Mesendoderm (in vitro differentiated cells): ENCODE data around the gene TMEM218.
"Not testable (repeated sequence)": the region's sequence is repeated elsewhere in the genome, so short reads cannot be mapped to it uniquely, and the experiment has no call there.

Experiments used
- DNase-seq: peaks from one replicate; pipeline ENCODE4 v3.0.0; 2013
- H2AK5ac ChIP-seq: 2 replicates; pipeline ENCODE4 v1.6.1; 2013; ENCODE audit warnings: low read length, inconsistent platforms
- H2BK120ac ChIP-seq: 2 replicates; pipeline ENCODE4 v1.6.1; 2013; ENCODE audit warnings: low read depth, mild to moderate bottlenecking, low read length, moderate library complexity, mixed read lengths
- H2BK15ac ChIP-seq: replicated peaks from 2 replicates; pipeline ENCODE4 v1.6.1; 2013; ENCODE audit warnings: low read depth, mild to moderate bottlenecking, moderate library complexity
- H2BK5ac ChIP-seq: 2 replicates; pipeline ENCODE4 v1.6.1; 2013; ENCODE audit warnings: low read length, inconsistent platforms
- H3K18ac ChIP-seq: 2 replicates; pipeline ENCODE4 v1.6.1; 2013; ENCODE audit warnings: mild to moderate bottlenecking, low read length, mixed read lengths
- H3K23ac ChIP-seq: one replicate; pipeline ENCODE4 v1.6.1; 2013; ENCODE audit warnings: low read length
- H3K27ac ChIP-seq: 2 replicates; pipeline ENCODE4 v1.5.1; 2013; ENCODE audit warnings: low read depth, mild to moderate bottlenecking, inconsistent platforms, low read length, moderate library complexity
- H3K27me3 ChIP-seq: 2 replicates; pipeline ENCODE4 v1.6.1; 2013; ENCODE audit warnings: low read length, control low read depth, mild to moderate bottlenecking, inconsistent platforms; ENCODE audit not compliant: insufficient read depth, poor library complexity
- H3K36me3 ChIP-seq: 2 replicates; pipeline ENCODE4 v1.6.1; 2013; ENCODE audit warnings: low read length, inconsistent platforms; ENCODE audit not compliant: control insufficient read depth, insufficient read depth
- H3K4ac ChIP-seq: one replicate; pipeline ENCODE4 v1.6.1; 2013; ENCODE audit warnings: low read depth, mild to moderate bottlenecking, low read length, moderate library complexity
- H3K4me1 ChIP-seq: 2 replicates; pipeline ENCODE4 v1.6.1; 2013; ENCODE audit warnings: low read depth, low read length, inconsistent platforms; ENCODE audit not compliant: control insufficient read depth
- H3K4me2 ChIP-seq: 2 replicates; pipeline ENCODE4 v1.6.1; 2013; ENCODE audit warnings: low read length
- H3K4me3 ChIP-seq: 2 replicates; pipeline ENCODE4 v1.5.1; 2013; ENCODE audit warnings: mild to moderate bottlenecking, low read length
- H3K56ac ChIP-seq: one replicate; pipeline ENCODE4 v1.6.1; 2013; ENCODE audit warnings: low read length
- H3K79me1 ChIP-seq: 2 replicates; pipeline ENCODE4 v1.6.1; 2013; ENCODE audit warnings: low read length, inconsistent platforms
- H3K79me2 ChIP-seq: 2 replicates; pipeline ENCODE4 v1.6.1; 2013; ENCODE audit warnings: mild to moderate bottlenecking, low read length; ENCODE audit not compliant: control insufficient read depth, insufficient read depth
- H3K9ac ChIP-seq: 2 replicates; pipeline ENCODE4 v1.6.1; 2013; ENCODE audit warnings: low read length, inconsistent platforms
- H4K5ac ChIP-seq: one replicate; pipeline ENCODE4 v1.6.1; 2013; ENCODE audit warnings: low read length
- H4K8ac ChIP-seq: one replicate; pipeline ENCODE4 v1.6.1; 2013; ENCODE audit warnings: low read depth, mild to moderate bottlenecking, control low read depth, low read length, moderate library complexity
- WGBS: extraction: QIAGEN DNeasy Blood & Tissue Kit; methylation state at CpG from one replicate; pipeline ENCODE4 v1.1.7; 2013; ENCODE audit warnings: low lambda C conversion rate, missing lambda C conversion rate; ENCODE audit not compliant: insufficient coverage; ENCODE audit errors: extremely low coverage; 5-methylcytosine and 5-hydroxymethylcytosine counted together

The TMEM218 gene

DNA sequence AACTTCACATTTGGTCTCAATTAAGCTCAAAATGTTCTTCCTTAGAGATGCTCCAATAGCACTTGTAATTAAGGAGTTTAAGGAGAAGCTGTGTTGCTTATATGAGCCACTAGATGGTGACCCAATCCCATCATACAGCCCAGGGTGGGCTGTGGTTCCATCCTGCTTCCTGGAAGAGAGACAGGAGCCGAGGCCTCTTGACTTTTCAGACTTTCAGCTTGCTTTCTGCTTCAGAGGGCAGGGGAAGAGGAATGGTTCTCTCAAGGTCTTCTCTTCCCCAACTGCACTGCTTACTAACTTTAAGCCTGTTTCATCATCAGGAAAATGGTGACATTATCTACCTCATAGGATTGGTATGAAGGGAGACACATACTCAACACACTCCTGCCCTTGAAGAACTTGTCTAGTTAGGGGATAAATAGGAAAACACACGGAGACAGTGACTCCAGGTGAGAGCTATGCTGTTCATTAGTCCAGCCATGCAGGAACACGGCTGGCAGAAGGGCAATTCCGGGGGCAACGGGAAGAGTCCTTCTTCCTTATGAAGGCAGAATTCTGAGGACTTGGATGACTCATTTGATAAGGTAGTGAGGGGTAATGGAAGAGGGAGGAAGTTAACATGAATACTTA, 20.1 kb downstream of the TMEM218 start:
- H2BK120ac ChIP-seq: no peak overlapping the region
- no peaks in the 10 kb centered on the region for H3K79me1 ChIP-seq
- DNase-seq: peak; percentile 87
- no peak overlapping the region for H4K8ac ChIP-seq
- no peak overlapping the region for H3K4ac ChIP-seq
- no peak overlapping the region for H3K27ac ChIP-seq
- no peaks in the 10 kb centered on the region for H3K79me2 ChIP-seq
- no peaks in the 10 kb centered on the region for H3K27me3 ChIP-seq
- no peak overlapping the region for H2BK15ac ChIP-seq
- no peaks in the 10 kb centered on the region for H3K36me3 ChIP-seq
- peak overlapping the region; percentile 28 for H3K9ac ChIP-seq
- H4K5ac ChIP-seq: no peak overlapping the region
- no peak overlapping the region for H2AK5ac ChIP-seq
- H3K18ac ChIP-seq: no peak overlapping the region
- no peak overlapping the region for H3K4me2 ChIP-seq
- H3K4me3 ChIP-seq: no peak overlapping the region
- no peak overlapping the region for H2BK5ac ChIP-seq
- WGBS: no CpG with 5 or more reads among the region's 5 CpGs
- no peak overlapping the region for H3K23ac ChIP-seq
- H3K4me1 ChIP-seq: peaks cover 10% of the 10 kb centered on the region
- peak overlapping the region; percentile 74 for H3K56ac ChIP-seq

DNA sequence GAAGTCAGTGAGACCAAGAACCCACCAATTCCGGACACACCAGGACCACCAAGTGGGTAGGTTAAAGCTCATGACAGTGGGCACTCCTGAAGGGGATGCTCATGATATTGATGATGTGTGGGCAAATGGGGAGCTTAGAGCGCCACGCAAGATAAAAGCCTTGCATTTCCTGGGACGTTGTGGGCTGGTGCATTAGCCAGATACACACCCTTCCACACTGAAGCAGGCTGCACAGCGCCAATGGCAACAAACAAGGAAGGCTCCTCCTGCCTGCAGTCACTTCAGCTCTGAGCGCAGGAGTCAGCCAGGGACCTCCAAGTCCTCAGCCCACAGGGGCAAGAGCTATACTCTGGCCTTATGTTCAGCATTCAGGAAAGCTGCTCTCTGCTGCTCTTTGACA, 20.6 kb downstream of the TMEM218 start:
- no peak overlapping the region for H2BK15ac ChIP-seq
- no CpG with 5 or more reads among the region's 6 CpGs for WGBS
- H2AK5ac ChIP-seq: no peak overlapping the region
- no peak overlapping the region for H3K27ac ChIP-seq
- no peaks in the 10 kb centered on the region for H3K27me3 ChIP-seq
- no peaks in the 10 kb centered on the region for H3K36me3 ChIP-seq
- H3K23ac ChIP-seq: no peak overlapping the region
- H3K18ac ChIP-seq: no peak overlapping the region
- H2BK5ac ChIP-seq: no peak overlapping the region
- H3K4me2 ChIP-seq: no peak overlapping the region
- no peak overlapping the region for H4K5ac ChIP-seq
- H3K4ac ChIP-seq: no peak overlapping the region
- no peaks in the 10 kb centered on the region for H3K79me2 ChIP-seq
- no peak overlapping the region for H3K9ac ChIP-seq
- no peak overlapping the region for H3K4me3 ChIP-seq
- H3K4me1 ChIP-seq: peaks cover 10% of the 10 kb centered on the region
- no peaks in the 10 kb centered on the region for H3K79me1 ChIP-seq
- H3K56ac ChIP-seq: no peak overlapping the region
- no peak overlapping the region for H2BK120ac ChIP-seq
- DNase-seq: no peak
- no peak overlapping the region for H4K8ac ChIP-seq

DNA sequence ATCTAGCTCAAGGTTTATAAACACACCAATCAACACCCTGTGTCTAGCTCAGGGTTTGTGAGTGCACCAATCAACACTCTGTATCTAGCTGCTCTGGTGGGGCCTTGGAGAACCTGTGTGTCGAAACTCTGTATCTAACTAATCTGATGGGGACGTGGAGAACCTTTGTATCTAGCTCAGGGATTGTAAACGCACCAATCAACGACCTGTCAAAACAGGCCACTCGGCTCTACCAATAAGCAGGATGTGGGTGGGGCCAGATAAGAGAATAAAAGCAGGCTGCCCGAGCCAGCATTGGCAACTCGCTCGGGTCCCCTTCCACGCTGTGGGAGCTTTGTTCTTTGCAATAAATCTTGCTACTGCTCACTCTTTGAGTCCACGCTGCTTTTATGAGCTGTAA, 21.3 kb downstream of the TMEM218 start:
- not testable (repeated sequence) for H3K9ac ChIP-seq, H3K4me3 ChIP-seq, H3K36me3 ChIP-seq, H3K56ac ChIP-seq, H4K8ac ChIP-seq, H3K4me2 ChIP-seq, H3K27ac ChIP-seq, H3K18ac ChIP-seq, H3K79me2 ChIP-seq, H4K5ac ChIP-seq, H2BK120ac ChIP-seq, DNase-seq, H3K79me1 ChIP-seq, H3K23ac ChIP-seq, H3K4ac ChIP-seq, H3K27me3 ChIP-seq, H2BK15ac ChIP-seq, H2BK5ac ChIP-seq, H2AK5ac ChIP-seq
- WGBS: no CpG with 5 or more reads among the region's 10 CpGs
- H3K4me1 ChIP-seq: peaks cover 10% of the 10 kb centered on the region

DNA sequence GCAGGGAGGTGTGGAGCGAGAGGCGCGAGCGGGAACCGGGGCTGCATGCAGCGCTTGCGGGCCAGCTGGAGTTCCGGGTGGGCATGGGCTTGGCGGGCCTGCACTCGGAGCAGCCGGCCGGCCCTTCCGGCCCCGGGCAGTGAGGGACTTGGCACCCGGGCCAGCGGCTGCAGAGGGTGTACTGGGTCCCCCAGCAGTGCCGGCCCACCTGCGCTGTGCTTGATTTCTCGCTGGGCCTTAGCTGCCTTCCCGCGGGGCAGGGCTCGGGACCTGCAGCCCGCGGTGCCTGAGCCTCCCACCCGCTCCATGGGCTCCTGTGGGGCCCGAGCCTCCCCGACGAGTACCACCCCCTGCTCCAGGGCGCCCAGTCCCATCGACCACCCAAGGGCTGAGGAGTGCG, 21.9 kb downstream of the TMEM218 start:
- not testable (repeated sequence) for H3K4me2 ChIP-seq, H2BK15ac ChIP-seq, H3K27ac ChIP-seq, H2AK5ac ChIP-seq, H3K18ac ChIP-seq, H3K23ac ChIP-seq, H3K79me2 ChIP-seq, H3K56ac ChIP-seq, H2BK5ac ChIP-seq, H3K79me1 ChIP-seq, H3K4ac ChIP-seq, DNase-seq, H3K27me3 ChIP-seq, H3K36me3 ChIP-seq, H3K4me3 ChIP-seq, H4K5ac ChIP-seq, H4K8ac ChIP-seq, H2BK120ac ChIP-seq, H3K9ac ChIP-seq
- WGBS: no CpG with 5 or more reads among the region's 31 CpGs
- H3K4me1 ChIP-seq: peaks cover 10% of the 10 kb centered on the region

DNA sequence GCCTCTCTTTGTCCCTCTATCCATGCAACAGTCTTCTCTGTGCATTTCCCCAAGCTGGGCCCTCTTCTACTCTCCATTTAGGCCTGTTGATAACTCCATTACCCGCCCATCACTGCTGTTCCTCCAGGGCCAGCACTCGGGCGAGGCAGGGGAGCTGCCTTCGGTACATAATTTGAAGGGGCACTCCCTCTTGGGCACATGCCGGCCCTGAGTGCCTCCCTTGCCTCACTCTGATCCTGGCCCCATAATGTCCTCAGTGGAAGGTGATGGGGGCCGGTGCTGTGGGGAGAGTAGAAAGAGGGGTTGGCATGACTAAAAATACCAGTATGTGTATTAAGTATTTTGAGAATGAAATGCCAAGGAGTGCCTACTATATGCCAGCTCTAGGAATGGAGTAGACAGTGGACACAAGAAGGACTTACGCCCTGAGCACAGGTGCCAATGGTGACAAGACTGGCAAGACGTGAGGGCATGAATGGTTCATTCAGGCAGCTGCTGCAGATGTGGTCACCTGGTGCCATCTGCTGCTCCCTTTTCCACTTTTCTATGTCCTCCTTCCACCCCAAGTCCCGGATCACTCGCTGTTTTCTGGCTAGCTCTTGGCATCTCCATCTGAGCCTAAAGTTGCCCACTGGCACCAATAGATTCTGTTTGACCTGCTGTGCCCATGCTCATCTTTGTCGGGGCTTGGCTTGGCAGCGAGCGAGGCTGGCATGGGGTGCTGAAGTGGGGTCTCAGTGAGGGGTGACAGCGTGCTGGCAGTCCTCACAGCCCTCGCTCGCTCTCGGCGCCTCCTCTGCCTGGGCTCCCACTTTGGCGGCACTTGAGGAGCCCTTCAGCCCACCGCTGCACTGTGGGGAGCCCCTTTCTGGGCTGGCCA, 22.6 kb downstream of the TMEM218 start:
- no peak overlapping the region for H3K4me3 ChIP-seq
- no CpG with 5 or more reads among the region's 20 CpGs for WGBS

More for the DNA sequence above, 22.6 kb downstream of the TMEM218 start:
- Histone ChIP-seq H3K27ac (no peak overlapping the region), H3K56ac (no peak overlapping the region), H3K4me2 (no peak overlapping the region), H2BK5ac (no peak overlapping the region), H3K79me2 (no peaks in the 10 kb centered on the region), H2BK120ac (no peak overlapping the region), H3K4me1 (peaks cover 10% of the 10 kb centered on the region), H3K23ac (no peak overlapping the region), H2BK15ac (no peak overlapping the region), H3K36me3 (no peaks in the 10 kb centered on the region), H4K5ac (no peak overlapping the region), H3K27me3 (no peaks in the 10 kb centered on the region), H3K79me1 (no peaks in the 10 kb centered on the region), H3K9ac (no peak overlapping the region), H2AK5ac (no peak overlapping the region), H4K8ac (no peak overlapping the region), H3K4ac (no peak overlapping the region), H3K18ac (no peak overlapping the region)
- no peak for DNase-seq
